ENCODE results near the gene ENTPD2.
A peak's percentile ranks its signal among the peaks of the same experiment; 100 is the strongest.

The ENTPD2 gene

GRCh38 chr9:137029058-137029936 lies 24.6 kb downstream of the ENTPD2 start:
- H3K4me3 ChIP-seq (ENCODE audit: low read depth, low read length), result no peak overlapping the region
- H3K4me1 ChIP-seq, result peaks cover 12% of the 10 kb centered on the region
- no peak overlapping the region for H3K27ac ChIP-seq

GRCh38 chr9:137028263-137029057 lies 25.4 kb downstream of the ENTPD2 start:
- H3K9ac ChIP-seq, result no peak overlapping the region
- peaks cover 12% of the 10 kb centered on the region for H3K4me1 ChIP-seq
- TF ChIP-seq CTCF (IDR thresholded peaks at IDR 0.05), result peak; percentile 12
- peak overlapping the region; percentile 74 for H3K4me3 ChIP-seq (ENCODE audit: low read depth, low read length)
- no peaks in the 10 kb centered on the region for H3K36me3 ChIP-seq (ENCODE audit: control insufficient read depth, insufficient read depth, low read length)
- no peak overlapping the region for H3K27ac ChIP-seq
- H2AFZ ChIP-seq, result peak overlapping the region; percentile 91
- no peaks in the 10 kb centered on the region for H3K27me3 ChIP-seq (ENCODE audit: control insufficient read depth, insufficient read depth, low read length)
- peak overlapping the region; percentile 97 for H3K4me2 ChIP-seq (ENCODE audit: low read length)
- H3K79me2 ChIP-seq, result peaks cover 3% of the 10 kb centered on the region
- no peaks in the 10 kb centered on the region for H3K9me3 ChIP-seq (ENCODE audit: control insufficient read depth, low read length)

More at GRCh38 chr9:137029058-137029936, 24.6 kb downstream of the ENTPD2 start:
- Histone ChIP-seq H3K36me3 (ENCODE audit: control insufficient read depth, insufficient read depth, low read length) (no peaks in the 10 kb centered on the region), H3K9me3 (ENCODE audit: control insufficient read depth, low read length) (no peaks in the 10 kb centered on the region), H3K79me2 (peaks cover 3% of the 10 kb centered on the region), H3K4me2 (ENCODE audit: low read length) (peak overlapping the region; percentile 97), H2AFZ (no peak overlapping the region), H3K27me3 (ENCODE audit: control insufficient read depth, insufficient read depth, low read length) (no peaks in the 10 kb centered on the region), H3K9ac (no peak overlapping the region)
- peak; percentile 78 for TF ChIP-seq CTCF (IDR thresholded peaks at IDR 0.05)

- Histone ChIP-seq H3K4me2 (ENCODE audit: low read length) (peak within 1 kb of the TSS; percentile 97), H3K4me1 (peaks cover 12% of the 10 kb centered on the region), H3K9ac (no peak within 1 kb of the TSS), H3K36me3 (ENCODE audit: control insufficient read depth, insufficient read depth, low read length) (no peaks in the 10 kb centered on the region), H3K27ac (peak within 1 kb of the TSS; percentile 64), H3K4me3 (ENCODE audit: low read depth, low read length) (peak within 1 kb of the TSS; percentile 74), H2AFZ (peak within 1 kb of the TSS; percentile 91), H3K27me3 (ENCODE audit: control insufficient read depth, insufficient read depth, low read length) (no peaks in the 10 kb centered on the region), H3K9me3 (ENCODE audit: control insufficient read depth, low read length) (no peaks in the 10 kb centered on the region), H3K79me2 (peaks cover 3% of the 10 kb centered on the region)
- no peak for TF ChIP-seq CTCF (IDR thresholded peaks at IDR 0.05)
These were observed 26.2 kb downstream of the ENTPD2 start, which contains the start of gene ABCA2 for GRCh38 chr9:137027369-137028262. TSS of gene ABCA2 (minus strand) at chr9:137028237. CDS start at chr9:137028140, 97 bp downstream.

GRCh38 chr9:137026828-137027227 lies 27.0 kb downstream of the ENTPD2 start:
- no peaks in the 10 kb centered on the region for H3K27me3 ChIP-seq (ENCODE audit: control insufficient read depth, insufficient read depth, low read length)
- peak overlapping the region; percentile 84 for H3K4me2 ChIP-seq (ENCODE audit: low read length)
- peaks cover 3% of the 10 kb centered on the region for H3K79me2 ChIP-seq
- H3K4me3 ChIP-seq (ENCODE audit: low read depth, low read length), result peak overlapping the region; percentile 62
- TF ChIP-seq CTCF (IDR thresholded peaks at IDR 0.05), result no peak
- H3K4me1 ChIP-seq, result peaks cover 12% of the 10 kb centered on the region
- H3K27ac ChIP-seq, result peak overlapping the region; percentile 64
- no peak overlapping the region for H2AFZ ChIP-seq
- H3K36me3 ChIP-seq (ENCODE audit: control insufficient read depth, insufficient read depth, low read length), result no peaks in the 10 kb centered on the region
- no peaks in the 10 kb centered on the region for H3K9me3 ChIP-seq (ENCODE audit: control insufficient read depth, low read length)
- H3K9ac ChIP-seq, result no peak overlapping the region

Data from parathyroid adenoma (tissue), 2 donors.